HG03378 (cell line): ENCODE data around the gene CXCR6.

ENCODE experiments used
- ATAC-seq: cut with Tn5 transposase; IDR thresholded peaks from one replicate; pipeline ENCODE4 v1.9.1; 2021; ENCODE audit warnings: mild to moderate bottlenecking, moderate library complexity; ENCODE audit not compliant: unreplicated experiment

The CXCR6 gene

GRCh38 chr3:45943207-45943846 lies at the start of gene CXCR6:
Gene CXCR6, plus strand, starts transcription at chr3:45943464. Its CDS starts 3,018 bp downstream, at chr3:45946482.
- no peak for ATAC-seq

- no peak for ATAC-seq
Observed at GRCh38 chr3:45894015-45894414, 49.2 kb upstream of the CXCR6 start.

- ATAC-seq = no peak
Observed at GRCh38 chr3:45895686-45896468, 47.4 kb upstream of the CXCR6 start.

- no peak for ATAC-seq
Observed at GRCh38 chr3:45896956-45897355, 46.3 kb upstream of the CXCR6 start.

GRCh38 chr3:45904931-45905330 lies 38.3 kb upstream of the CXCR6 start:
- ATAC-seq = no peak

- no peak for ATAC-seq
Observed at GRCh38 chr3:45905755-45906154, 37.5 kb upstream of the CXCR6 start.

GRCh38 chr3:45906681-45907407 lies 36.4 kb upstream of the CXCR6 start:
- ATAC-seq = no peak

GRCh38 chr3:45907769-45908705 lies 35.2 kb upstream of the CXCR6 start:
- no peak for ATAC-seq

- no peak for ATAC-seq
Observed at GRCh38 chr3:45908761-45909160, 34.5 kb upstream of the CXCR6 start.

GRCh38 chr3:45909542-45909941 lies 33.7 kb upstream of the CXCR6 start:
- no peak for ATAC-seq

GRCh38 chr3:45910892-45911291 lies 32.4 kb upstream of the CXCR6 start:
- ATAC-seq = no peak

- ATAC-seq = no peak
Observed at GRCh38 chr3:45911511-45912226, 31.6 kb upstream of the CXCR6 start.

- no peak for ATAC-seq
Observed at GRCh38 chr3:45912435-45912834, 30.8 kb upstream of the CXCR6 start.

GRCh38 chr3:45914362-45915058 lies 28.8 kb upstream of the CXCR6 start:
- no peak for ATAC-seq

GRCh38 chr3:45915059-45915439 lies 28.2 kb upstream of the CXCR6 start:
- ATAC-seq = no peak

- peak; percentile 90 for ATAC-seq
Observed at GRCh38 chr3:45915518-45916231, 27.6 kb upstream of the CXCR6 start.

- ATAC-seq = no peak
Observed at GRCh38 chr3:45917146-45917898, 25.9 kb upstream of the CXCR6 start.
